Upper lobe of left lung (tissue), 4 donors: ENCODE data around the gene JAM3.

Experiments used
- CTCF ChIP-seq, 6 experiments: fragments of 450-650 bp in 4 of 6; fragments of 200-600 bp in 2 of 6; sonication (generic) in 2 of 6; IDR thresholded peaks; one replicate each; pipeline ENCODE4 v1.5.1; 2016 to 2019; ENCODE audit warnings: antibody characterized with exemption in 6 of 6
- POLR2AphosphoS5 ChIP-seq, 2 donors: sonication (generic); formaldehyde crosslinking; IDR thresholded peaks; one replicate each; pipeline ENCODE4 v1.5.1; 2017; ENCODE audit warnings: antibody characterized with exemption in 2 of 2

- TF ChIP-seq CTCF (IDR thresholded peaks at IDR 0.05) (no peak), POLR2AphosphoS5 (IDR thresholded peaks at IDR 0.05) (no peak)
These were observed 6.4 kb upstream of the JAM3 start for GRCh38 chr11:134062265-134063123.
